Thoracic aorta (tissue), 2 donors: ENCODE results near the gene NOTCH1. TPM values are rescaled to one million over a fixed set of nuclear protein-coding genes. Genes with fewer than 3 reads are reported as not detected.

Source experiments
- ATAC-seq: fragments of 150-250 bp; one replicate; pipeline ENCODE4 v1.8.0; 2017; ENCODE audit warnings: low read depth; ENCODE audit not compliant: insufficient number of reproducible peaks, low FRiP score
- DNase-seq: peaks from one replicate; pipeline ENCODE4 v3.0.0-alpha.2; 2020; ENCODE audit warnings: low spot score
- H3K27ac ChIP-seq, 2 donors: fragments of 200-600 bp; sonication (generic); 1 replicate in 1 of 2; 2 replicates in 1 of 2; pipeline ENCODE4 v1.5.1; 2016; ENCODE audit warnings: mild to moderate bottlenecking in 2 of 2, moderate library complexity in 2 of 2
- H3K27me3 ChIP-seq: fragments of 200-600 bp; sonication (generic); replicated peaks from 2 replicates; pipeline ENCODE4 v1.6.0; 2016; ENCODE audit warnings: mild to moderate bottlenecking; ENCODE audit not compliant: insufficient read depth
- H3K36me3 ChIP-seq: fragments of 200-600 bp; sonication (generic); one replicate; pipeline ENCODE4 v1.5.1; 2016
- H3K4me1 ChIP-seq, 2 donors: fragments of 200-600 bp; sonication (generic); 1 replicate in 1 of 2; 2 replicates in 1 of 2; pipeline versions ENCODE4 v1.5.1 to v1.6.0; 2016; ENCODE audit warnings: low read depth in 2 of 2, mild to moderate bottlenecking in 1 of 2; ENCODE audit not compliant: control insufficient read depth in 1 of 2
- H3K4me3 ChIP-seq: fragments of 200-600 bp; sonication (generic); 2 replicates; pipeline ENCODE4 v1.5.1; 2016; ENCODE audit warnings: mild to moderate bottlenecking
- H3K9me3 ChIP-seq: fragments of 200-600 bp; sonication (generic); 2 replicates; pipeline ENCODE4 v1.5.1; 2016
- total RNA-seq, 2 donors: library from RNA; depleted of rRNA; stranded (reverse); fragments of >200 nt; gene quantifications; one replicate each; pipeline versions ENCODE4 v1.1.0 to v1.2.3, GENCODE V29; 2016
- TF ChIP-seq, protein P1 (sequence below): fragments of 200-600 bp; sonication (generic); IDR thresholded peaks from one replicate; pipeline ENCODE4 v1.5.1; 2019; ENCODE audit warnings: antibody characterized with exemption

NOTCH1 gene
- total RNA-seq, 2 donors from 2014 or later = 40.9 to 48.1 TPM

- no peaks in the 10 kb centered on the region for H3K9me3 ChIP-seq
- H3K27me3 ChIP-seq = no peaks in the 10 kb centered on the region
- TF ChIP-seq, protein P1, sequence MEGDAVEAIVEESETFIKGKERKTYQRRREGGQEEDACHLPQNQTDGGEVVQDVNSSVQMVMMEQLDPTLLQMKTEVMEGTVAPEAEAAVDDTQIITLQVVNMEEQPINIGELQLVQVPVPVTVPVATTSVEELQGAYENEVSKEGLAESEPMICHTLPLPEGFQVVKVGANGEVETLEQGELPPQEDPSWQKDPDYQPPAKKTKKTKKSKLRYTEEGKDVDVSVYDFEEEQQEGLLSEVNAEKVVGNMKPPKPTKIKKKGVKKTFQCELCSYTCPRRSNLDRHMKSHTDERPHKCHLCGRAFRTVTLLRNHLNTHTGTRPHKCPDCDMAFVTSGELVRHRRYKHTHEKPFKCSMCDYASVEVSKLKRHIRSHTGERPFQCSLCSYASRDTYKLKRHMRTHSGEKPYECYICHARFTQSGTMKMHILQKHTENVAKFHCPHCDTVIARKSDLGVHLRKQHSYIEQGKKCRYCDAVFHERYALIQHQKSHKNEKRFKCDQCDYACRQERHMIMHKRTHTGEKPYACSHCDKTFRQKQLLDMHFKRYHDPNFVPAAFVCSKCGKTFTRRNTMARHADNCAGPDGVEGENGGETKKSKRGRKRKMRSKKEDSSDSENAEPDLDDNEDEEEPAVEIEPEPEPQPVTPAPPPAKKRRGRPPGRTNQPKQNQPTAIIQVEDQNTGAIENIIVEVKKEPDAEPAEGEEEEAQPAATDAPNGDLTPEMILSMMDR = no peak
- H3K4me3 ChIP-seq = no peak overlapping the region
- H3K36me3 ChIP-seq = peaks cover 9% of the 10 kb centered on the region
- ATAC-seq (no peak), DNase-seq (no peak)
- peaks cover 9 to 52% of the 10 kb centered on the region in 2 donors for H3K4me1 ChIP-seq
- no peak overlapping the region for H3K27ac ChIP-seq
Observed at GRCh38 chr9:136526625-136527066, 19.2 kb downstream of the NOTCH1 start.

GRCh38 chr9:136525841-136526499 lies 19.9 kb downstream of the NOTCH1 start:
- no peaks in the 10 kb centered on the region for H3K9me3 ChIP-seq
- no peak overlapping the region for H3K27ac ChIP-seq
- H3K4me3 ChIP-seq = no peak overlapping the region
- H3K4me1 ChIP-seq = peaks cover 9 to 48% of the 10 kb centered on the region in 2 donors
- H3K27me3 ChIP-seq = no peaks in the 10 kb centered on the region
- no peak for DNase-seq
- H3K36me3 ChIP-seq = peaks cover 9% of the 10 kb centered on the region
- no peak for ATAC-seq
- TF ChIP-seq, protein P1 = no peak

DNA sequence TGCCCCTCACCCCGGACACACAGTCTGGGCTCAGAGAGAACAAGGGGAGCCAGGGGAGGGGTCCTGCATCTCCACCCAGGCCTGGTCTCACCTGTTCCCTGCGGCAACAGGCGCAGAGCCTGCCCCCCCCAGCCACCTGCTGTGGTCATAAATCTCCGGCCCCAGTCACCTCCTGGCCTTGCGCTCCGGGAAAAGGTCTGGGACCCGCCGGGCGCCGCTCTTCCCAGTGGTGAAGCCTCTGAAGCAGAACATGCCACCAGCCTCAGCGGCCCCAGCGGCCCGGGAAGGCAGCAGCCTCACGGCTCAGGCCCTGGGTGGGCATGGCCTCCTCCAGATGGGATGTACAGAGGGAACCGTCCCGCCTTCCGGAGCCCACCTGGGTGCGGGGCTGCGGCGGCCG lies 20.6 kb downstream of the NOTCH1 start:
- peaks cover 9% of the 10 kb centered on the region for H3K36me3 ChIP-seq
- TF ChIP-seq, protein P1 = no peak
- H3K4me1 ChIP-seq = peaks cover 9 to 41% of the 10 kb centered on the region in 2 donors
- no peak overlapping the region for H3K27ac ChIP-seq
- no peaks in the 10 kb centered on the region for H3K9me3 ChIP-seq
- no peak overlapping the region for H3K4me3 ChIP-seq
- DNase-seq = no peak
- no peaks in the 10 kb centered on the region for H3K27me3 ChIP-seq
- ATAC-seq = no peak

DNA sequence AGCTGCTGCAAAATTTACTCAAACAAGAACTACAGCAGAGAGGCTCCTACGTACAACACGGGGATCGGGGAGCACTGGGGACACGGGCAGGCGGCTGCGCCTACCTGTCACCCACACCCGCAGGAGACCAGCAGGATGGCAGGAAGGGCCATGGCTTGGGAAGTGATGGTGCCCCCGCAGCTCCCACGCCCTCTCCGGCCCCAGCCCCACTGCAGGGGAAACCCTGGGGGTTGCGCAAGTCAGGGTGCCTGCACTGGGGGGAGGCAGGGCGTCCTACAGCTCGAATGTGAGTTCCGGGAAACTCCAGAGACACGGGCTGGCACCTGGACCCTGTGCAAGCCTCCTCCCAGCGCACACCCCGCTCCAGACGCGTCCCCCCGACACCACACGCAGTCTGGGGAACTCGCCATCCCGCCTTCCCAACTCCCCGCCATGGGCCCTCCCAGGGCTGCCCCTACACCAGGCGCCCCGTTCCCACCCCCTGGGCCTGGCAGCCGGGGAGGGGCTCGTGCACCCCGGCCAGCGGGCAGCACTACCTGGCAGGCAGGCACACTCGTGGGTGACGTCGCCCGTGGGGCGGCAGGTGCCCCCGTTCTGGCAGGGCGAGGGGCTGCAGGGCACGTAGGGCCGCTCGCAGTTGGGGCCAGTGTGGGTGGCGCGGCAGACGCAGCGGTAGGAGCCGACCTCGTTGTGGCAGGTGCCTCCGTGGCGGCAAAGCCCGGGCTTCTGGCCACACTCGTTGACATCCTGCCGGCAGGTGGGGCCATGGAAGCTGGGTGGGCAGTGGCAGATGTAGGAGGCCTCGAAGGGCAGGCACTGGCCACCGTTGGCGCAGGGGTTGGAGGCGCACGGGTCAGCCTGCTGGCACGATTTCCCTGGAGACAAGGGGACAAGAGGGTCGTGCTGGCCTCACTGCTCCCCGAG lies 23.3 kb downstream of the NOTCH1 start:
- no peak overlapping the region for H3K27ac ChIP-seq
- H3K9me3 ChIP-seq = no peaks in the 10 kb centered on the region
- no peaks in the 10 kb centered on the region for H3K27me3 ChIP-seq
- DNase-seq (no peak), ATAC-seq (no peak)
- H3K36me3 ChIP-seq = peaks cover 24% of the 10 kb centered on the region
- TF ChIP-seq, protein P1 = no peak
- H3K4me3 ChIP-seq = no peak overlapping the region
- peaks cover 0 to 23% of the 10 kb centered on the region in 2 donors for H3K4me1 ChIP-seq

- Histone ChIP-seq H3K27me3 (no peaks in the 10 kb centered on the region), H3K4me1 (peaks cover 0 to 15% of the 10 kb centered on the region in 2 donors), H3K9me3 (no peaks in the 10 kb centered on the region), H3K36me3 (peaks cover 33% of the 10 kb centered on the region), H3K4me3 (no peak overlapping the region), H3K27ac (no peak overlapping the region)
- ATAC-seq (no peak), DNase-seq (no peak)
- TF ChIP-seq, protein P1 = no peak
Observed at GRCh38 chr9:136521537-136521936, 24.3 kb downstream of the NOTCH1 start.
